Measurements from ENCODE around the gene LRRC15.

LRRC15 gene

DNA sequence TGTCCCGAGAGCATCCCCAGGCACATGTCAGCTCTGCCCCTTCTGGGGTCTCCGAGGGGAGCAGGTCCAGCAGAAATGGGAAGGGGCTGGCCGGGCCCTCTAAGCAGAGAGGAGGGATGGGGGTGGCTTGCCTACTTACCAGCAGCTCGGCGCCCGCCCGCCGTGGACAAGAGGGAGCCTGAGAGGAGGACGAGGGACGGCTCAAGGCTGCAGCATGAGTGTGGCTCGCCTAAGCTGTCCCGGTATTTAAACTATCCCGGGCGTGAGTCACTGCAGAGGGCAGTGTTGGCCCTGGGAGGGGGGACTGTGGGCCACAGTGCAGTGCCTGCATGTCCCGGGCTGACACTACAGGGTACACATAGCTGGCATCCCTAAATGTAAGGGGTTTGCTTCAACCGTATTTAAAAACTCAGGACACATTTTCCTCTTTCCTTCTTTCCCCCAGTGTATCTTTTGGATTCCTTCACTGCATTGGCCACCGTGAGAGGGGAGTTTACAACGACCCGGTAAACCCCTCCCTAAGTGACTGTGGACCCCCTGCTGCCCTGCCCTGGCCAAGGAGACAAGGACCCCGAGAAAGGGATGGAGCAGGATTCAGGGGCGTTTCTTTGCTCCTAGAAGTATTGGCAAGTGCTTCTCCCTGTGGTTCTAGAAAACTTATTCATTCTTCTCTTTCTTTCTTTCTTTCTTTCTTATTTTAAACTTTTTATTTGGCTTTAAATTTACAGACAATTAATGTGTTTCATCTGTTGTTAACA, at the start of gene LRRC15:
Gene LRRC15 (minus strand): TSS at position 222 of the 758 bp plus-strand sequence. CDS start 8,700 bp downstream, outside the sequence.
- no peak for DNase-seq

DNA sequence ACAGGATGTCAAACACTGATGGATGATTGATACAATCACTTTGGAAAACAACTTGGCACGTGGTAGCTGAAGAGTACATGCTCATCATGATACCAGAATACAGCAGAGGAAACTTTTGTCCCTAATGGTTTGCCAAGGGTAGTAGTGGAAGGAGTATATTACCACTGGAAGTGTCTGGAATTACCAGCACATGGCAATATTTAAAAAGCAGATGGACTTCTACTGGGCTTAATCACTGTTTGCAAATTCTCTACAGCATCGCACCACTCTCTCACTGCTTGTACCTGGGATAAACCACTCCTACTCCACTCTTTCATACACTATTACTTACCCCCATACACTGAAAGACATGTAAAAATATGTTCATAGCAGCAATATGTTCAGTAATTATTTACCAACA, 49.1 kb upstream of the LRRC15 start:
- no peak for DNase-seq

DNA sequence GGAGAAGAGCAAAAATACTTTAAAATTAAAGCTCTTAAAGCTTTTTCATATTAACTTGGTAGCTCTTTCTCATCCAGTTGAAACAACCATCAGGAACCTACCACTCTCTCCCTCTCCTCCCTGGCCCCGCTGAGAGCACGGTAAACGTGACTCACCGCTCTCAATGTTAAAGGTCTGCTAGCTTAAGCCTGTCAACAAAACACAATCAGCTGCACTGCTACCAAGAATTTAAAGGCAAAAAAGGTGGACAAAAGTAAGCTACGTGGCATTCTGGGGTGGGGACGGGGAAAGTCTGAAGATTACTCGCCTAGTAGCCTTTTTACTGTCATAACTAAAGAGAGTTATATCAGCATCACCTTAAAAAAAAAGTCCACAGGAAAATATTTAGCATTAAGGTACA, 37.9 kb upstream of the LRRC15 start:
- no peak for DNase-seq

DNA sequence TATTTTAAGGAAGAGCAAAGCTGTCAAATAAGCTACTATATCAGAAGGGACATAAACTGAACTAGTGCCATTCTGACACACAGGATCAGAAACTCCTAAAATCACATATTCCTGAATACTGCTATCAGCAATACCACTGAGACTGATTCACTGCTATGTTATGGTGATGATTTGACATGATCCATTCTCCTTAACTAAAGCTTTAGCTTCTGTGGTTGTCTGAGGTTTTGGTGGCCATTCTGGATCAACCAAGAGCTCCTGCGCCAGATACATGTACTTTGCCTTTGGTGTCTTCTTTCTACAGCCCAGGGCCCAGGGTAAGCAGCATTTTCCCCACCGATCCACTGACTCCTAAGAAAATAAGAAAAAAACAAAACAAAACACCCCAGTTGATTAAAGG, 36.2 kb upstream of the LRRC15 start:
- no peak for DNase-seq

DNA sequence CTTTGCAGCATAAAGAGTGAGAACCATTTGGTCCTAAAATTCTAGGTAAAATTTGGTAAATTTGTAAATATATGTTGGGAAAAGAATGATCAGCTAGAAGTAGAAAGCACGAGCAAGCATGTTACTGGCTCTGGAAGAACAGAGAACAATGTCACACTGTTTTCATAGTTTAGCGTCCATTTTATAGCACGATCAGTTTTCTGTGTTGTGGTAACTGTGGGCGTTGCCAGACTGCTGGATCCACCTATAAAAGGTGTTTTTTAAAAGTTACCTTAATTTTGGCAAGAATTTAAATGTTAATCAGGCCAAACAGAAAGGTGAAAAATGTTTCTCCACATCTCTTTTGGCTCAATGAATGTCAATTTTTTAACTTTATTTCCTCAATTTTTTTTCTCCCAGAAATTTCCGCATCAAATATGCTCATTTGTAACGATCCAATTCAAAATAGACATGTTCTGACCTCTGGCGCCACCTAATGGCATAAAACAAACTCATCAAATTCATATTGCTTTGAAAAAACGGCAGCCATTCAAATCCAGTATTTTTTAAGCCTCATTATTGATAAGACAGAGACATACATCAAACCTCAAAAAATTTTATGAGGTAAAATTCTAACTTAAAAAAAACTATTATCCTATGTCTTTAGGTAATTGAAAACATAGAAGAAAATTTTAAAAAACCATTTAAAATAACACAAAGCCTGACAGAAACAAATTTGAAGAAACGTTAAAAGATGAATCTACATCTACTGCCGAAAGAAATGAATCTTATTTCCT, 35.0 kb upstream of the LRRC15 start:
- peak in 1 of 2 donors; percentile 66 for DNase-seq

DNA sequence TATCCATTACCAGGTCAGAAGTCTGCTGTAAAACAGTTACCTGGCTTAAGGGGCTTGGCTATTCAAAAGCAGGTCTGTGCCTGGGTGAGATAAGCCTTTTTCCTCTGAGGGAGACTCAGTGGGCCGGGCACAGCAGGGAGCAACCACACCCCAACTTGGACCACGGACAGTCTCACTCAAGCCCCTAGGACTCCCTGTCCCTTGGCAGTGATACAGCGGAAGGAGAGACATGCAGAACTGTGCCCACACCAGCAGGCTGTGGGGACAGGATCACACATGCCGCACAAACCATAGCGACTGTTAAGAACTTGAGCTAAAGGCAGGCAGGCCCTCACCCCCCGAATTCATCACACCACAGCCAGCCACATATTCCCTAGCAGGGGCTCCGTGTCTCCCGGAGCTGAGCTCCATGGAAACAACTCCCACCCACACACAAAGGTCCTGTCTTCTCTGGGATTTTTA, 32.4 kb upstream of the LRRC15 start:
- no peak for DNase-seq

DNA sequence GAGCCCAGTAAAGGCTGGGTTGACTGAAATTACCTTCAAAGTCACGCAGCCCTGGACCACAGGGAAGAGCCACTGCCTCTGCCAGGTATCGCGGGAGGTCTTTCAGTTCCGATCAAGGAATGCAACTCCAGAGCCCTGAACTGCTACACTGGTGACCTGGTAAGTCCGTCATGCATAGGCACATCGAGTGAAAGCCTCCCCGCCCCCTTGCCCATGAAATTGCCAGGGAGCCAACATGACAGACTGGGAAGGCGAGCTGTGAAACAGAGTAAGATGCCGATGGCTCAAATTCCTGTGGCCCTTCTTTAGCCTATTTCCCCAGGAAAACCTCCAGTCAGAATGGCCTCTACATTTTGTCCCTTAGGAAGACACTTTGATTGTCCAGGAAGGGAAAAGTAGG, 31.8 kb upstream of the LRRC15 start:
- DNase-seq: no peak

DNA sequence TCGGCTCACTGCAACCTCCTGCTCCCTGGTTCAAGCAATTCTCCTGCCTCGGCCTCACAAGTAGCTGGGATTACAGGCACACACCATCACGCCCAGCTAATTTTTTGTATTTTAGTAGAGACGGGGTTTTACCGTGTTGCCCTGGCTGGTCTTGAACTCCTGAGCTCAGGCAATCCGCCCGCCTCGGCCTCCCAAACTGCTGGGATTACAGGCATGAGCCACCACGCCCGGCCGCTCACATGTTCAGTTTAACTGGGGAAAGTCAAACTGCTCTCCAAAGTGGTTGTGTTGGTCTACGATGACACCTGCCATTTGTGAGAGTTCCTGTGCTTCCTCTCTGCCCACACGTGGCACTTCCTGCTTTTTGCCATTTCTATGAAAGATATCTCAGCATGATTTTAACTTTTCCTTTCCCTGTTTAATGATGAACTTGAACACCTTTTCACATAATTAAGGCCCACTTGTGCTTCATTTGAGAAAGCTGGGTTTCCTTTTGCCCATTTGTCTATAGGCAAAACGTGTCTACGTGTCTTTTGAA, 30.4 kb upstream of the LRRC15 start:
- no peak for DNase-seq

DNA sequence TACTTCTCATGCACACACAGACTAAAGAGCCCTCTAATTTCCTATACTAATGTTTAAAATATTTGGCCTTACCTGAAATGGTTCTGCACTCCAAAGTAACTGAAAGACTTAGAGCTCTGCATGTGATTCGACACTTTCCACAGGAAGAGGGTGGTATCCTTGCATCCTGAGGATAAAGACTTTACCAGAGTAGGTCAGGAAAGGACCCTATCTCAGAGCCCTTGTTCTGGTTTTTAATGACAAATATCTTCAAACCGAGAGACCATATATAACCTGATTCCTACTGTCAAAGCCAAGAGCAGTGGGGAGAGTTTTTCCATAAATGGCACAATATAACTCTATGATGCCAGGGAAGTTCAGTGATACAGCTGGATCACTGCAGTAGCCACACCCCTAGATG, 29.6 kb upstream of the LRRC15 start, which contains the start of gene GP5:
Gene GP5 (minus strand): TSS at position 101 of the 400 bp plus-strand sequence. CDS start 984 bp downstream, outside the sequence.
- DNase-seq: no peak

DNA sequence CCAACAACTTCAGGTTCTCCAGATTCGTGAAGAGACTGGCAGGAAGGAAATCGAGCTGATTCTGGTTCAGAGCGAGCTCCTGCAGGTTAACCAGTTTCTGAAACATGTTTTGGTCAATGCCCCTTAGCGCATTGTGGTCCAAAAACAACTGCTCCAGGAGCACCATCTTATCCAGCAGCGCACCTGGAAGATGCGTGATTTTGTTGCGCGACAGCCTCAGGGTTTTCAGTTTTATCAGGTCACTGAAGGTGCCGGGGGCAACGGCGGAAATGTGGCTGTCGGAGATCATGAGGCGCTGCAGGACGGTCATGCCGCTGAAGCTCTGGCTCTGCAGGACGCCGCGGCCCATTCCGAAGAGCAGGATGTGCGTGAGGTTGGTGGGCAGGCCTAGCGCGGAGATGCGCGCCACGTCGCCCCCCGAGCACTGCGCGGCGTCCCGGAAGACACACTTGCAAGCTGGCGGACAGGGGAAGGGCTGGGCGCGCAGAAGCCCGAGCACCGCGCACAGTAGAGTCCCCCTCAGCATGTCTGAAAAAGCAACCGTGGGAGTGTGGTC, 28.3 kb upstream of the LRRC15 start:
- DNase-seq: peak in 1 of 2 donors; percentile 12

DNA sequence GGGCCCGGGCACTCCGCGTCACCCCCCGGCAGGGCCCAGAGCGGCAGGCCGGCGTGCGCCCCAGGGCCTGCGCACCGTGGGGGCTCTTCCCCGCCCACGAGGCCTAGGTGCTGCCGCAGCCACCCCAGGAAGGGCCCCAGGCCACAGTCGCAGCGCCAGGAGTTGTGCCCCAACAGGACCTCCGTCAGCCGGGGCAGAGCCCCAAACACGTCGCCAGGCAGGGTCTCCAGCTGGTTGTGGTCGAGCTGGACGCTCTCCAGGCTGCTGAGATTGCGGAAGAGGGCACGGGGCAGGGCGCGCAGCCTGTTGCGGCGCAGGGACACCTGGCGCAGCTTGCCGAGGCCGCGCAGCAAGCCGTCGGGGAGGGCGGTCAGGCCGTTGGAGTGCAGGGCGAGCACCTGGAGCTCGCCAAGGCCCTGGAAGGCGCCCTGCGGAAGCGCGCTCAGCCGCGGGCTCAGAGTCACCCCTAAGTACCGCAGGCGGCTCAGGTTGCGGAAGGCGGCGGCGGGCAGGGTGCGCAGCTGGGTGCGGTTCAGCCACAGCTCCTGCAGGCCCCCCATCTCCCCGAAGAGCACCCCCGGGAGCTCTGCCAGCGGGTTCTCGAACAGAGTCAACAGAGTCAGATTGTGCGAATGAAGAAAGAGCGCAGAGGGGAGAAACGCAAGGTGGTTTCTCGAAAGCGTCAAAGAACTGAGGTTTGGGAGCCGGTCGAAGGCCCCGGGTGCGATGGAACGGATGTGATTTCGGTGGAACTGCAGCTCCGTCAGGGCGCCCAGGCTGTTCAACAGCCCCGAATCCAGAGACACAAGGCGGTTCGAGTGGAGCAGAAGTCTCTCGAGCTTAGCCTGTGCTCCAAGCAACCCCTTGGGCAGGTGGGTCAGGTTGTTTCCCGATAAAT, 27.6 kb upstream of the LRRC15 start:
- peak; percentile 26 to 32 for DNase-seq

DNA sequence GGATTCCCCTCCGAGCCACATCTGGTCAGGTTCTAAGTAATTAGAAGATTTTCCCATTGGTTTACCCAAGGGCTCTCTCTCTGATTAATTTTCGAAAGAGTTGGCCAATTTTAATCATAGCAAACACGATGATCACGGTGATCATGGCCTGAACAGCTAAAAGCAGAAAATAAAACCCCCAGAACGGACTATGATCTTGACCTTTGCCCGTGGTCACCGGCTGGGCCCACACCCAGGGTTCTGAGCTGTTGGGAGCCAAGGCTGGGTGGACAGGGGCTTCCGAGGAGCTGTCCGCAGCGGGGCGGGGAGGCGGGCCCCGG, 27.0 kb upstream of the LRRC15 start:
- DNase-seq: no peak

DNA sequence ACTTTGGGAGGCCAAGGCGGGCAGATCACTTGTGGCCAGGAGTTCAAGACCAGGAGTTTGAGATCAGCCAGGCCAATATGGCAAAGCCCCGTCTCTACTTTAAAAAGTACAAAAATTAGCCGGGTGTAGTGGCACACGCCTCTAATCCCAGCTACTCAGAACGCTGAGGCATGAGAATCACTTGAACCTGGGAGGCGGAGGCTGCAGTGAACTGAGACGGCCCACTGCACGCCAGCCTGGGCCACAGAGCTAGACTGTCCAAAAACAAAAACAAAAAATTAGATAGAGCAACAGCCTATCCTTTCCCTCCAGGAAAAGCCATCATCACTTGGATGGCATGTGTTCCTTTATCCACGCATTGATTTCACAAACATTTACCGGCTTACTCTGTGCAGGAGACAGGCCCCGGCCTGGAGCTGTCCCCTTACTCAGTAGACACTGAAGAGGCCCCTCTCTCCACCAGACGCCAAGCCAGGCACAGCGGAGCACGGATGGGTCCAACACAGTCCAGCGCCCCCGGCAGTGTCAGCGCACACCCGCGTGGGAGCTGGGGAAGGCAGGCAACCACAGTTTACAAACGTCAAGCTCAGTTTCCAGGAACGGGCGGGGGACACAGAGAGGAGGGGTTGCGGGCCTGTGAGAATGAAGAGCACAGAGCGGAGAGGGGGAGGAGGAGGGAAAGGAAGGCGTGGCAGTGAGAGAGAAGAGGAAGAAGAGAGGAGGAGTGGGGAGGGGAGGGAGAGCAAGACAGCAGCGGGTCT, 26.4 kb upstream of the LRRC15 start:
- DNase-seq: peak; percentile 63 to 71

DNA sequence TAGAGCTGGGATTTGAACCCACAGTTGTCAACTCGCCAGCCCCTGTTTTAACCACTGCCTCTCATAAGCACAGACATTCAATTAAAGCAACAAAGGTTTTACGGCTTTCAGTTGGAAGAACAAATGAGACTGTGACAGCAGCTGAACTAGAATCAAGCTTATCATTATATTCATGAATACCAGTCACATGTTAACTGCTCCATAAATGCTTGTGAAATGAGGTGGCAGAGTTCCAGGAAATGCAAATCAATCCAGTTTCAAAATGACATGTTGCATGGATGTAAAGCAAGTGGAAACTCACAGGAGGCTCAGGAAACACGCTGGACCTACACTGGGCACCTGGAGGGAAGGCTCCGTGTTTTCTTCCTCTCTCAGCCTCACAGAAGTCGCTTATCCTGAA, 25.7 kb upstream of the LRRC15 start:
- DNase-seq: no peak

DNA sequence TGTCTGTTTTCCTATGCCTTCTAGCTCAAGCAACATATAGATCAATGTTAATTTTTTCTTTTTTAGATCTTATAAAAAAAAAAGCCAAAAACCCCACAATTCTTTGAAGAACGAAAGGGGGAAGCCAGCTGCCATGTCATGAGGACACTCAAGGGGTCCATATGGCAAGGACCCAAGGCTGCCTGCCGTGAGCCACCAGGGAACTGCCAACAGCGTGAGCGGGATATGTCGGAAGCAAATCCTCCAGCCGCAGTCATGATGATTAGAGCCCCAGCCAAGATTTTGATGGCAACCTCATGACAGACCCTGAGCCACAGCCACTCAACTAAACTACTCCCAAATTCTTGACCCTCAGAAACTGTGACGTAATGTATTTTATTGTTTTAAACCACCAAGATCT, 23.0 kb upstream of the LRRC15 start:
- no peak for DNase-seq

DNA sequence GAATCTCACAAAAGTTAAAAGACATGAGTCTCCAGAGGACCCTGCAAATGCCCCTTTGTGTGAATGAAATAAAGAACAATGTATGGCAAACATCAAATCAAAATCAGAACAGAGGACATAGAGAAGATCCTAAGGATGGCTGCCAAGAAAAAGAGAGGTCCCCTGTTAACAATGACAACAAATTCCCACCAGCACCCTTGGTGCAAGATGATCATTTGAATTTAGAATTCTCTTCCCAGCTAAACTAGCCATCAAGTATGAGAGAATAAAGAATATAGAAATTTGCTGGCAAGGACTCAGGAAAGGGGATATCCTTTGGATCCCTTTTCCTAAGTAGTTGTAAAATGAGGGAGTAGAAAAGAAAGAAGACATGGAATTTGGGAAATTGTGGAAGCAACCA, 21.3 kb upstream of the LRRC15 start:
- DNase-seq: no peak

DNA sequence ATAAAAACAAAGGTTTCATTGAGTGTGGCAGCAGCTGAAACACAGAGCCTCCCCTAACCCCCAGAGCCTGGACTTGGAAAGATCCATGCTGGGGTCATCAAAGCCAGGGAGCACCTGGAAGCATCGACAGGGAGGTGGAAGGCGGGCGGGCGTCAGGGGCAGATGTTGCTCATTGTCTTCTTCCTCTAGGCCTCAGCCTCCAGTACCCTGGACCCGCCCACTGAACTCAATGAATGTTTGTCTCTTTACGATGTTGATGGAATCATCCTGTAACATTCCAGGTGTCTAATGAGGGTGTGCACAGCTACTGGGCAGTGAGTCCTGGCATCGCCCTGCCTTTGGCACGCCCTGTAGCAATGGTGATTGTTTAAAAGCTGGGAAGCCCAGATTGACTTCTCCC, 19.7 kb upstream of the LRRC15 start:
- DNase-seq: no peak

DNA sequence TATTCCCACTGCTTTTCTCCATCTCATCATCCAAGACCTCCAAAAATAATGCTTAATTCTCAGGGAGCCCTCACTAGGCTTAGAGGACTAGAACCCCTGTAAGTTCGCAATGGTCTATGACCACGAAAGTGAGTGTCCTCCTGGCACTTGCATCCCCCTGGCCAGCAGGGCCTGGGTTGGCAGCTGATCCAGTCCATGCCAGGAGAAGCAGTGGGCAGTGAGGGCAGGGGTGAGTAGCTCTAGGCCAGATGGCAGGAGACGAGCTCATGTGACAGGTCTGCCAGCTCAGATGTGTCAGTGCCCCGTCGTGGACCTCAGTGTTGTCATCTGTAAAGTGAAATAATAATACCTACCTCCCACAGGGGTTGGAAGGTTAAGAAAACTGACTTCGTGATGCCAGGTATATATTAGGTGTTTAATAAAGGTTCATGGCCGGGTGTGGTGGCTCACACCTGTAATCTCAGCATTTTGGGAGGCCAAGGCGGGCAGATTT, 18.4 kb upstream of the LRRC15 start:
- DNase-seq: no peak

DNA sequence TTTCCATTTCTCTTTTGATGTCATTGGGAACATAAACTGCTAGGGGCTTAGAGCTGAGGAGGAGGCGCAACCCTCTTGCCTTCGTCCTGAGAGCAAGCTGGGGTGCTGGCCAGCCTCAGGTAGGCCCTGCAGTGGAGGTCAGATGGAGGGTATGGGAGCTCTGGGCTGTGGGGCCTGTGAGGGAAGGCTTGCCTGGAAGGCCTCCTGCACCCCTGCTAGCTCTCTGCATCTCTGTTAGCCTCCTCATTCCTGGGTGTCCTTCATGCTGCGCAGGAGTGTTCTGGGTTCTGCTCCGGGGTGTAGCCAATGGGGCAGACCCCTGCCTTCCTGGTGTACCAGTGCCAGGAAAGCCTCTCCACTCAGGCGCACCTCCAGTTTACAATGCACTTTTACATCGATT, 17.7 kb upstream of the LRRC15 start:
- no peak for DNase-seq

DNA sequence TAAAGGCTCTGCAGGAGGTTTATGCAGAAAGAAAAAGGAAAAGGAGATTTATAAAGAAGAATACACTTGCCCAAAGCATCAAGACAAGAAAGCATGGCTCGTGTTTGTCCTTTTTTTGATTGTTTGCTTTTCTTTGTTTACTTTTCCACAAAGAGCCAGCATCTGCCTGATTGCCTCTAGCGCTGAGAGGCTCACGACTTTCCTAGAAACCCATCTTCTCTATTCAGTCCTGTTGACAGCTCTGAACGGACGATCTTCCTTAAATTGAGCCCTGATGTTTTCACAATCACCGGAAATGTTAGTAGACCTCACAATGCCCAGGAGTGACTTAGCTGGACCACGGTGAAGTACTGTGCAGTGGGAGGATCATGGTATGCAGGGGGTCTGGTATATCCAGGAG, 17.1 kb upstream of the LRRC15 start:
- no peak for DNase-seq

DNA sequence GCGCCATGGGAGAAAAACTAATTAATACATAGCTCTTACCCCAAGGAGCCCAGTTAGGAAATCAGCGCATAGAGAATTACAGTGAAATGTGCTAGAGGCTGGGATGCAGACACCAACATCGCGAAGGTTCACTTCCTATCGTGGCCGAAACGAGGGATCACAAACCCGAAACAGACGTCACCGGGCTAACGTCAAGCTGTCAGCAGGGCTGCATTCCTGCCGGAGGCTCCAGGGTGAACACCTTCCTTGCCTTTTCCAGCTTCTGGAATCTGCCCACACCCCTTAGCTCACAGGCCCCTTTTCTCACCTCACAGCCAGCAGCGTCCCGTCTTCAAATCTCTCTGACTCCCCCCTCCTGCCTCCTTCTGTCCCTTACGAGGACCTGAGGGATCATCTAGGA, 16.5 kb upstream of the LRRC15 start:
- DNase-seq: no peak

DNA sequence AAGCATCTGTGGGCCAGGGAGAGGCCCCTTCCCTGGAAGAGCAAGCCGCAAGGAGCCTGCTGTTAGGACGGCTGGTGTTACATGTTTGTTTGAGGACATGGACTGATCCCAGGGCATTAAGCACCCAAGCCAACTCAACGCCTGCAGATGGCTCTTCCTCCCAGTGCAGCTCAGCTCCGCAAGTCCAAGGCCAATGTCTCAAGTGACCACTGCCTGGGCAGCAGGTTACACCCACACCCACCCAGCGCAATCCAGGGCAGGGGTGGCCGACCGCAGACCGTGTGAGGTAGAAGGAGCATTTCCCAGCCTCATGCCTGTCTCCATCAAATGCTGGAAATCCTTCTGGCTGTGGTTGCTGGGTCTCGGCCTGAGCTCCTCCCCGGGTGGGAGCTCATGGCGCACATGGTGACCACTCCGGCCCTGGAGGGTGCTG, 15.0 kb upstream of the LRRC15 start:
- no peak for DNase-seq
